Measurements from ENCODE around the gene OLFM4. TPM values are rescaled to one million over a fixed set of nuclear protein-coding genes. Genes with fewer than 3 reads are reported as not detected.

The OLFM4 gene
- total RNA-seq, 2 experiments from 2014 or later, result 0.06 TPM; not detected in 1

- no peaks in the 10 kb centered on the region for H3K79me2 ChIP-seq (ENCODE audit: insufficient read depth, low read depth, low read length)
- TF ChIP-seq EZH2phosphoT487 (IDR thresholded peaks at IDR 0.05; ENCODE audit: borderline replicate concordance, low read depth, low read length), result no peak
- no peaks in the 10 kb centered on the region for H3K4me1 ChIP-seq (ENCODE audit: insufficient read depth, low read length, poor library complexity, severe bottlenecking)
- BruUV-seq (replicated peaks), result no TSS peak
- no peak overlapping the region for H3K27ac ChIP-seq (ENCODE audit: low read depth, low read length, poor library complexity, severe bottlenecking)
- no peaks in the 10 kb centered on the region for H3K9me2 ChIP-seq (ENCODE audit: insufficient read depth, low read length)
- H3K36me3 ChIP-seq (ENCODE audit: insufficient read depth, low read length), result no peaks in the 10 kb centered on the region
- intact Hi-C loops (cut with micrococcal nuclease; ENCODE audit: unreplicated experiment), result no loop called here
- H3K4me3 ChIP-seq (ENCODE audit: low read depth, low read length, poor library complexity, severe bottlenecking), result no peak overlapping the region
- POLR2A ChIA-PET, result interaction anchor here (1.2 kb wide), 1 partner anchor 11 kb away, joined by 3 read pairs; no protein-coding TSS in a partner anchor
- DNase-seq (ENCODE audit: low spot score), result no peak
- no peaks in the 10 kb centered on the region for H4K20me1 ChIP-seq (ENCODE audit: insufficient read depth, low read length)
- CTCF ChIA-PET (ENCODE audit: unreplicated experiment), result no interaction called here
- H3K4me2 ChIP-seq (ENCODE audit: low read length), result no peak overlapping the region
- no peak overlapping the region for H2AFZ ChIP-seq (ENCODE audit: low read length)
- H3K9me3 ChIP-seq (ENCODE audit: low read length), result no peaks in the 10 kb centered on the region
Observed at GRCh38 chr13:53005626-53006025, 23.0 kb upstream of the OLFM4 start.

GRCh38 chr13:53007872-53008271 lies 20.7 kb upstream of the OLFM4 start:
- Histone ChIP-seq H3K9me3 (ENCODE audit: low read length) (no peaks in the 10 kb centered on the region), H3K4me3 (ENCODE audit: low read depth, low read length, poor library complexity, severe bottlenecking) (no peak overlapping the region), H3K4me2 (ENCODE audit: low read length) (no peak overlapping the region), H2AFZ (ENCODE audit: low read length) (no peak overlapping the region), H3K9me2 (ENCODE audit: insufficient read depth, low read length) (no peaks in the 10 kb centered on the region), H4K20me1 (ENCODE audit: insufficient read depth, low read length) (no peaks in the 10 kb centered on the region), H3K36me3 (ENCODE audit: insufficient read depth, low read length) (no peaks in the 10 kb centered on the region), H3K4me1 (ENCODE audit: insufficient read depth, low read length, poor library complexity, severe bottlenecking) (no peaks in the 10 kb centered on the region), H3K27ac (ENCODE audit: low read depth, low read length, poor library complexity, severe bottlenecking) (no peak overlapping the region), H3K79me2 (ENCODE audit: insufficient read depth, low read depth, low read length) (no peaks in the 10 kb centered on the region)
- intact Hi-C loops (cut with micrococcal nuclease; ENCODE audit: unreplicated experiment), result no loop called here
- ChIA-PET POLR2A (interaction anchor here (0.7 kb wide), 1 partner anchor 320 kb away, joined by 10 read pairs; no protein-coding TSS in a partner anchor), CTCF (ENCODE audit: unreplicated experiment) (no interaction called here)
- no peak for DNase-seq (ENCODE audit: low spot score)
- BruUV-seq (replicated peaks), result no TSS peak
- no peak for TF ChIP-seq CTCF (conservative IDR thresholded peaks at IDR 0.05; ENCODE audit: low read length)
- TF ChIP-seq EZH2phosphoT487 (IDR thresholded peaks at IDR 0.05; ENCODE audit: borderline replicate concordance, low read depth, low read length), result no peak

- ChIA-PET POLR2A (interaction anchor here (1.1 kb wide), 1 partner anchor 69 kb away, joined by 10 read pairs; no protein-coding TSS in a partner anchor), CTCF (ENCODE audit: unreplicated experiment) (no interaction called here)
- Histone ChIP-seq H3K36me3 (ENCODE audit: insufficient read depth, low read length) (no peaks in the 10 kb centered on the region), H3K4me3 (ENCODE audit: low read depth, low read length, poor library complexity, severe bottlenecking) (no peak overlapping the region), H3K4me1 (ENCODE audit: insufficient read depth, low read length, poor library complexity, severe bottlenecking) (no peaks in the 10 kb centered on the region), H3K27ac (ENCODE audit: low read depth, low read length, poor library complexity, severe bottlenecking) (no peak overlapping the region), H3K9me3 (ENCODE audit: low read length) (no peaks in the 10 kb centered on the region), H4K20me1 (ENCODE audit: insufficient read depth, low read length) (no peaks in the 10 kb centered on the region), H3K9me2 (ENCODE audit: insufficient read depth, low read length) (no peaks in the 10 kb centered on the region), H3K4me2 (ENCODE audit: low read length) (no peak overlapping the region), H3K79me2 (ENCODE audit: insufficient read depth, low read depth, low read length) (no peaks in the 10 kb centered on the region), H2AFZ (ENCODE audit: low read length) (no peak overlapping the region)
- DNase-seq (ENCODE audit: low spot score), result no peak
- TF ChIP-seq CTCF (conservative IDR thresholded peaks at IDR 0.05; ENCODE audit: low read length), result no peak
- no peak for TF ChIP-seq EZH2phosphoT487 (IDR thresholded peaks at IDR 0.05; ENCODE audit: borderline replicate concordance, low read depth, low read length)
- BruUV-seq (replicated peaks), result no TSS peak
- intact Hi-C loops (cut with micrococcal nuclease; ENCODE audit: unreplicated experiment), result no loop called here
Observed at GRCh38 chr13:53010374-53011105, 18.1 kb upstream of the OLFM4 start.

All from OCI-LY7 (cell line).